ENCODE measurements around the gene BCL7C. TPM values are rescaled to one million over a fixed set of nuclear protein-coding genes. Genes with fewer than 3 reads are reported as not detected.

The BCL7C gene
- total RNA-seq, 1 experiment from 2014 or later, result 45.8 TPM

GRCh38 chr16:30858829-30859423, 35.0 kb downstream of the BCL7C start:
- peaks cover 5% of the 10 kb centered on the region; the same call in 1 of the 2 replicates for H3K4me1 ChIP-seq (ENCODE audit: control insufficient read depth, insufficient read depth, low read length)
- H3K4me3 ChIP-seq (ENCODE audit: low read depth in 2 of 2, low read length in 2 of 2), result no peak overlapping the region
- intact Hi-C loops (cut with micrococcal nuclease; ENCODE audit: unreplicated experiment) (no loop called here), in situ Hi-C loops (cut with HindIII; ENCODE audit: low pct_unique_long_range_greater_than_20kb, low sequenced_read_pairs) (no loop called here)
- ChIA-PET CTCF (no interaction called here), POLR2A (no interaction called here)
- ATAC-seq, result no peak
- no peak for TF ChIP-seq SIN3A (IDR thresholded peaks at IDR 0.05; ENCODE audit: borderline replicate concordance, insufficient read depth, low read depth, low read length)
- TF ChIP-seq, protein P1, sequence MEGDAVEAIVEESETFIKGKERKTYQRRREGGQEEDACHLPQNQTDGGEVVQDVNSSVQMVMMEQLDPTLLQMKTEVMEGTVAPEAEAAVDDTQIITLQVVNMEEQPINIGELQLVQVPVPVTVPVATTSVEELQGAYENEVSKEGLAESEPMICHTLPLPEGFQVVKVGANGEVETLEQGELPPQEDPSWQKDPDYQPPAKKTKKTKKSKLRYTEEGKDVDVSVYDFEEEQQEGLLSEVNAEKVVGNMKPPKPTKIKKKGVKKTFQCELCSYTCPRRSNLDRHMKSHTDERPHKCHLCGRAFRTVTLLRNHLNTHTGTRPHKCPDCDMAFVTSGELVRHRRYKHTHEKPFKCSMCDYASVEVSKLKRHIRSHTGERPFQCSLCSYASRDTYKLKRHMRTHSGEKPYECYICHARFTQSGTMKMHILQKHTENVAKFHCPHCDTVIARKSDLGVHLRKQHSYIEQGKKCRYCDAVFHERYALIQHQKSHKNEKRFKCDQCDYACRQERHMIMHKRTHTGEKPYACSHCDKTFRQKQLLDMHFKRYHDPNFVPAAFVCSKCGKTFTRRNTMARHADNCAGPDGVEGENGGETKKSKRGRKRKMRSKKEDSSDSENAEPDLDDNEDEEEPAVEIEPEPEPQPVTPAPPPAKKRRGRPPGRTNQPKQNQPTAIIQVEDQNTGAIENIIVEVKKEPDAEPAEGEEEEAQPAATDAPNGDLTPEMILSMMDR (IDR thresholded peaks at IDR 0.05), result no peak
- TF ChIP-seq POLR2AphosphoS5 (IDR thresholded peaks at IDR 0.05; ENCODE audit: low read depth, low read length), result no peak
- no peak for TF ChIP-seq TCF7L2 (IDR thresholded peaks at IDR 0.05; ENCODE audit: low read depth, low read length)
- TF ChIP-seq, protein P2, sequence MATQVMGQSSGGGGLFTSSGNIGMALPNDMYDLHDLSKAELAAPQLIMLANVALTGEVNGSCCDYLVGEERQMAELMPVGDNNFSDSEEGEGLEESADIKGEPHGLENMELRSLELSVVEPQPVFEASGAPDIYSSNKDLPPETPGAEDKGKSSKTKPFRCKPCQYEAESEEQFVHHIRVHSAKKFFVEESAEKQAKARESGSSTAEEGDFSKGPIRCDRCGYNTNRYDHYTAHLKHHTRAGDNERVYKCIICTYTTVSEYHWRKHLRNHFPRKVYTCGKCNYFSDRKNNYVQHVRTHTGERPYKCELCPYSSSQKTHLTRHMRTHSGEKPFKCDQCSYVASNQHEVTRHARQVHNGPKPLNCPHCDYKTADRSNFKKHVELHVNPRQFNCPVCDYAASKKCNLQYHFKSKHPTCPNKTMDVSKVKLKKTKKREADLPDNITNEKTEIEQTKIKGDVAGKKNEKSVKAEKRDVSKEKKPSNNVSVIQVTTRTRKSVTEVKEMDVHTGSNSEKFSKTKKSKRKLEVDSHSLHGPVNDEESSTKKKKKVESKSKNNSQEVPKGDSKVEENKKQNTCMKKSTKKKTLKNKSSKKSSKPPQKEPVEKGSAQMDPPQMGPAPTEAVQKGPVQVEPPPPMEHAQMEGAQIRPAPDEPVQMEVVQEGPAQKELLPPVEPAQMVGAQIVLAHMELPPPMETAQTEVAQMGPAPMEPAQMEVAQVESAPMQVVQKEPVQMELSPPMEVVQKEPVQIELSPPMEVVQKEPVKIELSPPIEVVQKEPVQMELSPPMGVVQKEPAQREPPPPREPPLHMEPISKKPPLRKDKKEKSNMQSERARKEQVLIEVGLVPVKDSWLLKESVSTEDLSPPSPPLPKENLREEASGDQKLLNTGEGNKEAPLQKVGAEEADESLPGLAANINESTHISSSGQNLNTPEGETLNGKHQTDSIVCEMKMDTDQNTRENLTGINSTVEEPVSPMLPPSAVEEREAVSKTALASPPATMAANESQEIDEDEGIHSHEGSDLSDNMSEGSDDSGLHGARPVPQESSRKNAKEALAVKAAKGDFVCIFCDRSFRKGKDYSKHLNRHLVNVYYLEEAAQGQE (IDR thresholded peaks at IDR 0.05; ENCODE audit: insufficient read depth in 1 of 2, low read depth in 2 of 2, low read length in 1 of 2), result no peak
- H3K36me3 ChIP-seq (ENCODE audit: control insufficient read depth, insufficient read depth, low read length), result no peaks in the 10 kb centered on the region
- BruUV-seq (replicated peaks), result no TSS peak
- H3K27me3 ChIP-seq (ENCODE audit: control insufficient read depth, insufficient read depth, low read length), result no peaks in the 10 kb centered on the region
- H3K27ac ChIP-seq (ENCODE audit: low read length), result no peak overlapping the region
- H3K9me3 ChIP-seq (ENCODE audit: control insufficient read depth, insufficient read depth, low read depth, low read length), result no peaks in the 10 kb centered on the region
- DNase-seq (ENCODE audit: low read depth, low spot score), result no peak

DNA sequence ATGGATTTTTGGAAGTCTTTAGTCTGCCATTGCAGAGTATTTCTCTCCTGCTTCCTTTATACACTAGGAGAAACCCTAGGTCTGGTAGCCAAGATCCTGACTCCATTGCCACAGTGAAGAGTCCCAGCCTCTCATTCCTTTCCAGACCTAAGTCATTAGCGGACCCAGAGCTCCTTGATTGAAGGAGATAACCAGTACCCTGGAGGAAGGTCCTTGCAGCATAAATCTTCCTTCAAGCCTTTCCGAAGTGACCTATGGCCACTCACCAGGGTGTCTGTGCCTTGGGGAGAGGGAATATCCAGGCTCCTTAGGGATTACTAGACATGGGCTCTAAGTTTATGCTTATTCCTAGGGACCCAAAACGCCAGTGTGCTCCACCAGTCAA, 35.8 kb downstream of the BCL7C start:
- TF ChIP-seq, protein P2 (IDR thresholded peaks at IDR 0.05; ENCODE audit: insufficient read depth in 1 of 2, low read depth in 2 of 2, low read length in 1 of 2), result no peak
- Histone ChIP-seq H3K4me1 (ENCODE audit: control insufficient read depth, insufficient read depth, low read length) (peaks cover 5% of the 10 kb centered on the region; the same call in 1 of the 2 replicates), H3K4me3 (ENCODE audit: low read depth in 2 of 2, low read length in 2 of 2) (no peak overlapping the region), H3K27me3 (ENCODE audit: control insufficient read depth, insufficient read depth, low read length) (no peaks in the 10 kb centered on the region), H3K27ac (ENCODE audit: low read length) (no peak overlapping the region), H3K36me3 (ENCODE audit: control insufficient read depth, insufficient read depth, low read length) (no peaks in the 10 kb centered on the region), H3K9me3 (ENCODE audit: control insufficient read depth, insufficient read depth, low read depth, low read length) (no peaks in the 10 kb centered on the region)
- no TSS peak for BruUV-seq (replicated peaks)
- DNase-seq (ENCODE audit: low read depth, low spot score), result no peak
- ChIA-PET CTCF (no interaction called here), POLR2A (no interaction called here)
- intact Hi-C loops (cut with micrococcal nuclease; ENCODE audit: unreplicated experiment), result no loop called here
- in situ Hi-C loops (cut with HindIII; ENCODE audit: low pct_unique_long_range_greater_than_20kb, low sequenced_read_pairs), result no loop called here
- ATAC-seq, result no peak
